HEK293T (cell line): ENCODE results near the gene VAV2.

Experiments used
- CTCF ChIA-PET: fragments of 350-600 bp; formaldehyde crosslinking; extraction: SDS; loops from one replicate; lab custom pipeline; 2021; ENCODE audit warnings: antibody characterized with exemption, inconsistent platforms; lab: Yijun Ruan, JAX
- POLR2A ChIA-PET: fragments of 350-600 bp; formaldehyde crosslinking; extraction: SDS; loops from one replicate; lab custom pipeline; 2020; ENCODE audit warnings: antibody characterized with exemption, inconsistent platforms; lab: Yijun Ruan, JAX
- DNase-seq: peaks from one replicate; pipeline ENCODE4 v3.0.0; 2012; ENCODE audit warnings: mixed read lengths; ENCODE audit errors: extremely low spot score
- ARNT ChIP-seq: fragments of 450-650 bp; IDR thresholded peaks from 2 replicates; pipeline ENCODE4 v1.6.1; 2017; ENCODE audit warnings: mild to moderate bottlenecking
- BHLHE40 ChIP-seq: fragments of 450-650 bp; IDR thresholded peaks from 2 replicates; pipeline ENCODE4 v1.6.1; 2016; ENCODE audit warnings: mild to moderate bottlenecking, moderate library complexity, borderline replicate concordance
- CTBP1 ChIP-seq: fragments of 450-650 bp; IDR thresholded peaks from 2 replicates; pipeline ENCODE4 v1.6.1; 2016; ENCODE audit warnings: borderline replicate concordance
- ELF4 ChIP-seq: fragments of 450-650 bp; IDR thresholded peaks from 2 replicates; pipeline ENCODE4 v1.6.1; 2017; ENCODE audit warnings: antibody characterized with exemption
- FOXA1 ChIP-seq: fragments of 450-650 bp; IDR thresholded peaks from 2 replicates; pipeline ENCODE4 v1.6.1; 2016; ENCODE audit warnings: mild to moderate bottlenecking
- FOXK2 ChIP-seq: fragments of 450-650 bp; IDR thresholded peaks from 2 replicates; pipeline ENCODE4 v1.6.1; 2016; ENCODE audit warnings: mild to moderate bottlenecking
- FOXM1 ChIP-seq: fragments of 450-650 bp; IDR thresholded peaks from 2 replicates; pipeline ENCODE4 v1.6.1; 2017; ENCODE audit warnings: mild to moderate bottlenecking, borderline replicate concordance
- HDGF ChIP-seq: fragments of 450-650 bp; IDR thresholded peaks from 2 replicates; pipeline ENCODE4 v1.6.1; 2017; ENCODE audit warnings: antibody characterized with exemption, borderline replicate concordance
- L3MBTL2 ChIP-seq: fragments of 450-650 bp; conservative IDR thresholded peaks from 2 replicates; pipeline ENCODE4 v1.6.1; 2016; ENCODE audit warnings: mild to moderate bottlenecking
- LEF1 ChIP-seq: fragments of 450-650 bp; IDR thresholded peaks from 2 replicates; pipeline ENCODE4 v1.6.1; 2017; ENCODE audit warnings: mild to moderate bottlenecking, borderline replicate concordance
- NFRKB ChIP-seq: fragments of 450-650 bp; IDR thresholded peaks from 2 replicates; pipeline ENCODE4 v1.6.1; 2016; ENCODE audit warnings: mild to moderate bottlenecking, moderate library complexity
- PKNOX1 ChIP-seq: fragments of 450-650 bp; IDR thresholded peaks from 2 replicates; pipeline ENCODE4 v1.6.1; 2016
- SP1 ChIP-seq: fragments of 450-650 bp; IDR thresholded peaks from 2 replicates; pipeline ENCODE4 v1.6.1; 2017
- SUZ12 ChIP-seq: fragments of 450-650 bp; IDR thresholded peaks from 2 replicates; pipeline ENCODE4 v1.6.1; 2016; ENCODE audit warnings: mild to moderate bottlenecking
- TARDBP ChIP-seq: fragments of 450-650 bp; IDR thresholded peaks from 2 replicates; pipeline ENCODE4 v1.6.1; 2016
- ZNF384 ChIP-seq: fragments of 450-650 bp; IDR thresholded peaks from 2 replicates; pipeline ENCODE4 v1.6.1; 2016

Gene VAV2

GRCh38 chr9:133930682-133931485, 61.2 kb downstream of the VAV2 start:
- ChIA-PET POLR2A (no interaction called here), CTCF (no interaction called here)
- no peak for DNase-seq
- TF ChIP-seq LEF1 = no peak
- no peak for TF ChIP-seq CTBP1
- no peak for TF ChIP-seq HDGF
- TF ChIP-seq TARDBP = no peak
- no peak for TF ChIP-seq NFRKB
- no peak for TF ChIP-seq ARNT
- TF ChIP-seq BHLHE40 = no peak
- TF ChIP-seq L3MBTL2 = no peak
- TF ChIP-seq FOXA1 = no peak
- no peak for TF ChIP-seq ELF4
- no peak for TF ChIP-seq PKNOX1
- no peak for TF ChIP-seq FOXM1
- no peak for TF ChIP-seq SP1
- TF ChIP-seq ZNF384 = no peak
- no peak for TF ChIP-seq FOXK2
- no peak for TF ChIP-seq SUZ12

GRCh38 chr9:133930046-133930681, 62.0 kb downstream of the VAV2 start:
- POLR2A ChIA-PET = no interaction called here
- CTCF ChIA-PET = no interaction called here
- TF ChIP-seq PKNOX1 (no peak), TARDBP (no peak), SP1 (no peak), ELF4 (no peak), ZNF384 (no peak), FOXM1 (no peak), CTBP1 (no peak), L3MBTL2 (no peak), HDGF (no peak), LEF1 (no peak), FOXA1 (no peak), BHLHE40 (no peak), FOXK2 (no peak), ARNT (no peak)
- DNase-seq = no peak

GRCh38 chr9:133929599-133929998, 62.5 kb downstream of the VAV2 start:
- no peak for DNase-seq
- CTCF ChIA-PET = no interaction called here
- TF ChIP-seq HDGF (no peak), ZNF384 (no peak), ARNT (no peak), NFRKB (no peak), FOXA1 (no peak), SP1 (no peak), FOXM1 (no peak), LEF1 (no peak), FOXK2 (no peak)
- POLR2A ChIA-PET = no interaction called here

GRCh38 chr9:133928248-133928764, 63.8 kb downstream of the VAV2 start:
- TF ChIP-seq HDGF = no peak
- no peak for TF ChIP-seq PKNOX1
- TF ChIP-seq SUZ12 = no peak
- TF ChIP-seq BHLHE40 = no peak
- TF ChIP-seq LEF1 = no peak
- ChIA-PET POLR2A (no interaction called here), CTCF (no interaction called here)
- no peak for DNase-seq

- TF ChIP-seq L3MBTL2 (no peak), TARDBP (no peak)
- ChIA-PET CTCF (no interaction called here), POLR2A (no interaction called here)
- DNase-seq = no peak
Measured at GRCh38 chr9:133927041-133927440, 65.1 kb downstream of the VAV2 start.

GRCh38 chr9:133926165-133926856, 65.8 kb downstream of the VAV2 start:
- no peak for DNase-seq
- TF ChIP-seq NFRKB (no peak), ZNF384 (no peak), FOXA1 (no peak), FOXK2 (no peak), HDGF (no peak), LEF1 (no peak), CTBP1 (no peak), FOXM1 (no peak), ELF4 (no peak), TARDBP (no peak), SP1 (no peak), L3MBTL2 (no peak)
- CTCF ChIA-PET = no interaction called here
- POLR2A ChIA-PET = no interaction called here
